Stromal cell of bone marrow (primary cell): ENCODE data around the gene MARS1.

Source experiments
- DNase-seq: peaks from one replicate; pipeline ENCODE4 v3.0.0-alpha.2; 2012; ENCODE audit warnings: low read depth

MARS1 gene

GRCh38 chr12:57530396-57531142 is 42.7 kb downstream of the MARS1 start:
- no peak for DNase-seq

- DNase-seq: no peak
Observed at GRCh38 chr12:57531836-57532235, 44.0 kb downstream of the MARS1 start.

GRCh38 chr12:57533108-57533507 is 45.2 kb downstream of the MARS1 start:
- no peak for DNase-seq

GRCh38 chr12:57534250-57534649 is 46.4 kb downstream of the MARS1 start:
- DNase-seq: no peak

- no peak for DNase-seq
Observed at GRCh38 chr12:57534991-57535543, 47.2 kb downstream of the MARS1 start.

GRCh38 chr12:57535764-57536596 is 48.1 kb downstream of the MARS1 start:
- DNase-seq: no peak

- DNase-seq: no peak
Observed at GRCh38 chr12:57536597-57536942, 48.7 kb downstream of the MARS1 start.

- DNase-seq: no peak
Observed at GRCh38 chr12:57539134-57539768, 51.4 kb downstream of the MARS1 start.

GRCh38 chr12:57541001-57541400 is 53.1 kb downstream of the MARS1 start:
- no peak for DNase-seq

GRCh38 chr12:57541717-57542116 is 53.8 kb downstream of the MARS1 start:
- no peak for DNase-seq

- DNase-seq: peak; percentile 24
Observed at GRCh38 chr12:57543581-57543980, 55.7 kb downstream of the MARS1 start.

- no peak for DNase-seq
Observed at GRCh38 chr12:57545809-57546437, 58.1 kb downstream of the MARS1 start.

GRCh38 chr12:57546438-57547287 is 58.8 kb downstream of the MARS1 start, which contains the start of gene DCTN2:
Gene DCTN2 (minus strand): TSS chr12:57547192. CDS start chr12:57547063, 129 bp downstream.
- DNase-seq: peak; percentile 96

GRCh38 chr12:57547288-57548012 is 59.6 kb downstream of the MARS1 start:
- no peak for DNase-seq

GRCh38 chr12:57548013-57548315 is 60.1 kb downstream of the MARS1 start:
- DNase-seq: no peak

- no peak for DNase-seq
Observed at GRCh38 chr12:57548488-57548887, 60.6 kb downstream of the MARS1 start.

GRCh38 chr12:57549203-57549908 is 61.5 kb downstream of the MARS1 start:
- DNase-seq: no peak

- DNase-seq: no peak
Observed at GRCh38 chr12:57549909-57550640, 62.2 kb downstream of the MARS1 start, which contains the start of gene KIF5A. Gene KIF5A (plus strand): TSS chr12:57550044. CDS start chr12:57550272, 228 bp downstream.
